ENCODE measurements around the gene CPA1.

CPA1 gene

GRCh38 chr7:130356121-130356875, 24.0 kb upstream of the CPA1 start:
- no peak for DNase-seq

- DNase-seq: no peak
These were observed 23.2 kb upstream of the CPA1 start for GRCh38 chr7:130356876-130357611.

GRCh38 chr7:130358471-130358870, 21.8 kb upstream of the CPA1 start:
- DNase-seq: no peak

GRCh38 chr7:130359276-130359857, 20.9 kb upstream of the CPA1 start:
- no peak for DNase-seq

- no peak for DNase-seq
These were observed 19.8 kb upstream of the CPA1 start for GRCh38 chr7:130360518-130360917.

GRCh38 chr7:130361681-130362080, 18.6 kb upstream of the CPA1 start:
- no peak for DNase-seq

- DNase-seq: no peak
These were observed 18.0 kb upstream of the CPA1 start for GRCh38 chr7:130362251-130362816.

GRCh38 chr7:130363026-130363847, 17.1 kb upstream of the CPA1 start:
- no peak for DNase-seq

GRCh38 chr7:130364451-130364850, 15.8 kb upstream of the CPA1 start:
- no peak for DNase-seq

GRCh38 chr7:130365088-130365487, 15.2 kb upstream of the CPA1 start:
- no peak for DNase-seq

- no peak for DNase-seq
These were observed 14.5 kb upstream of the CPA1 start for GRCh38 chr7:130365511-130366441.

GRCh38 chr7:130366564-130366963, 13.7 kb upstream of the CPA1 start:
- no peak for DNase-seq

GRCh38 chr7:130367088-130367755, 13.1 kb upstream of the CPA1 start:
- peak; percentile 24 for DNase-seq

- no peak for DNase-seq
These were observed 12.2 kb upstream of the CPA1 start for GRCh38 chr7:130367836-130368746.

GRCh38 chr7:130369110-130369711, 11.1 kb upstream of the CPA1 start:
- no peak for DNase-seq

GRCh38 chr7:130369831-130370550, 10.3 kb upstream of the CPA1 start:
- no peak for DNase-seq

- DNase-seq: no peak
These were observed 9.2 kb upstream of the CPA1 start for GRCh38 chr7:130371046-130371445.

- DNase-seq: no peak
These were observed 7.7 kb upstream of the CPA1 start for GRCh38 chr7:130372402-130373165.

Measured in activated T-cell treated with anti-CD3 and anti-CD28 coated beads, Interleukin-2, amount 50 U/mL, for 1 hour (primary cell).